Effector memory CD4-positive, alpha-beta T cell (primary cell): ENCODE data around the gene HSPA12B.

Experiments
- DNase-seq, 3 donors: peaks; one replicate each; pipeline ENCODE4 v3.0.0-alpha.2; 2020
- H3K27ac ChIP-seq: 2 replicates; pipeline ENCODE4 v1.7.0; 2013; ENCODE audit warnings: mild to moderate bottlenecking, low read length, moderate library complexity; ENCODE audit not compliant: insufficient read depth, poor library complexity, severe bottlenecking
- H3K27me3 ChIP-seq: replicated peaks from 2 replicates; pipeline ENCODE4 v1.7.0; 2013; ENCODE audit warnings: mild to moderate bottlenecking, low read length; ENCODE audit not compliant: insufficient read depth, control insufficient read depth, poor library complexity, severe bottlenecking
- H3K36me3 ChIP-seq: 2 replicates; pipeline ENCODE4 v1.7.0; 2013; ENCODE audit warnings: mild to moderate bottlenecking, low read length, moderate library complexity; ENCODE audit not compliant: control insufficient read depth, insufficient read depth
- H3K4me1 ChIP-seq: 2 replicates; pipeline ENCODE4 v1.7.0; 2013; ENCODE audit warnings: low read length, mild to moderate bottlenecking; ENCODE audit not compliant: control insufficient read depth, insufficient read depth, poor library complexity, severe bottlenecking
- H3K4me3 ChIP-seq: 2 replicates; pipeline ENCODE4 v1.7.0; 2013; ENCODE audit warnings: low read length, low read depth, mild to moderate bottlenecking; ENCODE audit not compliant: insufficient read depth, poor library complexity, severe bottlenecking
- H3K9me3 ChIP-seq: 2 replicates; pipeline ENCODE4 v1.7.0; 2013; ENCODE audit warnings: mild to moderate bottlenecking, low read length, moderate library complexity; ENCODE audit not compliant: control insufficient read depth

HSPA12B gene

DNA sequence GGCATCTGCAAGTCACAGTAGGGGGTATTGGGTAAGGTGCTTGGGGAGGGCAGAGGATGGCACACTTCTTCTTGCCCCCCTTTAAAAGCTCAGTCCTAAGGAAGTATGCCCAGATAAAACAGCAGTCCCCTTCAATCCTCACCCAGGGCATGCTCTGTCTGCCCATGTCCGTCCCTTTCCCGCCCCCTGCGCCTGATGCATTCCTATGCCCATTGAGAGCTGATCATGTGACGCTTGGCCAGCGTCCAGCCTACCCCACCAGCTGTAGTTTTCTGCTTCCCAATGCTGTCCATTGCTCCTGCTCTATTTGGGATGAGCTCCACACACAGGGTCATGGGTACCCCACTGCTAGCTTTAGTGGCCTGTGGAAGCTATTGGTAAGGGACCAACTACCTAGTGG, 28.4 kb upstream of the HSPA12B start:
- H3K4me1 ChIP-seq = no peaks in the 10 kb centered on the region

DNA sequence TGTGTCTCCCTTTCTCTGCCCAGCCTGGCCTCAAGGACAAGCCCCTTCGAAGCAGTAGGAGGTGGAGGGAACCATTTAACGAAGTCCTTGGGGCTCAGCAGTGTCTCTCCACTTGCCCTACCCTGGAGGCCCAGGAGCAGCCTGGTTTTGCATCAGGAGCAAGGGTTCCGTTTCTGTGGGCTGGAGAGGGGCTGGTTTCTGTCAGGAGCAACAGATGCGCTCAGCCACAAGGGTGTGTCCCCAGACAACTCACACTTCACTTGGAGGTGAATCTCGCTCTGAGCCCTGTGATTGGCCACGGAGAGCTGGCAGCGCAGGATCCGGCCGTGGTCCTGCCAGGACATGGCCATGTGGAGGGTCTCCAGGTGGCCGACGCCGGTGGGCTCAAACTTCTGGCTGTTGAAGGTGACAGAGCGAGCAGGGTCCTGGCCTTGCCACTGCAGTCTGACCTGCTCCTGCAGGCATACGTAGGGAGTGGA, 27.0 kb upstream of the HSPA12B start:
- H3K27me3 ChIP-seq = no peaks in the 10 kb centered on the region
- DNase-seq = no peak
- no peak overlapping the region for H3K4me3 ChIP-seq
- H3K27ac ChIP-seq = no peak overlapping the region
- H3K4me1 ChIP-seq = no peaks in the 10 kb centered on the region
- no peaks in the 10 kb centered on the region for H3K9me3 ChIP-seq
- H3K36me3 ChIP-seq = no peaks in the 10 kb centered on the region

More for the DNA sequence above, 28.4 kb upstream of the HSPA12B start:
- no peaks in the 10 kb centered on the region for H3K27me3 ChIP-seq
- no peak overlapping the region for H3K4me3 ChIP-seq
- H3K9me3 ChIP-seq = no peaks in the 10 kb centered on the region
- no peak for DNase-seq
- no peaks in the 10 kb centered on the region for H3K36me3 ChIP-seq
- H3K27ac ChIP-seq = no peak overlapping the region

DNA sequence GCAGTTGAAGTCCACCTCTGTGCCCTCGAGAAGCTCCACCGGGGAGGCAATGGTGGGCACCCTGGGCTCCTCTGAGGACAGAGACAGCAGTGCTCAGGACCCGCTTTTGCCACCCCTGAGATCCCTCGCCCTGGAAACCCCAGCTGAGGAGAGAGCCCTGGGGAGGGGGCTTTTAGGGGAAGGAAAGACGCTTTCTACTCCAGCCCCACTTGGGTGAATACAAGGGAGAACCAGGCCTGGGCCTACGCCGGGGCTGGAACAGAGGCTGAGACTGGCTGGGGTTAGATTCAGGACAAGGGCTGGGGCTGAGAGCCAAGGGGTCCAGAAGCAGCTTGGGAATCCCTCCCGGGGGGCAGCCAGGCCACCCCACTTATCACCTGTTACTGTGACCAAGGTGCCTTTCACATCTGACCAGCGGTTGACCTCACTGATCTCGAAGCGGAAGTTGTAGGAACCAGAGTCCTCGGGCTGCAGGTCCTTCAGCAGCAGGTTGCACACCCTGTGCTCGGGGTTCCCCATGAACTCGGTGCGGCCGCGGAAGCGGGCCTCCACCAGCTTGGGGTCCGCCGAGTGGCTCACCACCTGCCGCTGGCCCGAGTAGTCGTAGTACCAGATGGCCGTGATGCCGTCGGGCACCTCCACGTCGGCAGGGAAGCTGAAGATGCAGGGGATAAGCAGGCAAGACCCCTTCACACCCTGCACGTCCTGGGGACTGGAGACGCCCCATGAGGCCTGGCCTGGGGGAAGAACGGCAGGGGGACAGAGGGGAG, 26.3 kb upstream of the HSPA12B start:
- DNase-seq = no peak
- Histone ChIP-seq H3K4me1 (no peaks in the 10 kb centered on the region), H3K9me3 (no peaks in the 10 kb centered on the region), H3K27me3 (no peaks in the 10 kb centered on the region), H3K27ac (no peak overlapping the region), H3K36me3 (no peaks in the 10 kb centered on the region), H3K4me3 (no peak overlapping the region)

DNA sequence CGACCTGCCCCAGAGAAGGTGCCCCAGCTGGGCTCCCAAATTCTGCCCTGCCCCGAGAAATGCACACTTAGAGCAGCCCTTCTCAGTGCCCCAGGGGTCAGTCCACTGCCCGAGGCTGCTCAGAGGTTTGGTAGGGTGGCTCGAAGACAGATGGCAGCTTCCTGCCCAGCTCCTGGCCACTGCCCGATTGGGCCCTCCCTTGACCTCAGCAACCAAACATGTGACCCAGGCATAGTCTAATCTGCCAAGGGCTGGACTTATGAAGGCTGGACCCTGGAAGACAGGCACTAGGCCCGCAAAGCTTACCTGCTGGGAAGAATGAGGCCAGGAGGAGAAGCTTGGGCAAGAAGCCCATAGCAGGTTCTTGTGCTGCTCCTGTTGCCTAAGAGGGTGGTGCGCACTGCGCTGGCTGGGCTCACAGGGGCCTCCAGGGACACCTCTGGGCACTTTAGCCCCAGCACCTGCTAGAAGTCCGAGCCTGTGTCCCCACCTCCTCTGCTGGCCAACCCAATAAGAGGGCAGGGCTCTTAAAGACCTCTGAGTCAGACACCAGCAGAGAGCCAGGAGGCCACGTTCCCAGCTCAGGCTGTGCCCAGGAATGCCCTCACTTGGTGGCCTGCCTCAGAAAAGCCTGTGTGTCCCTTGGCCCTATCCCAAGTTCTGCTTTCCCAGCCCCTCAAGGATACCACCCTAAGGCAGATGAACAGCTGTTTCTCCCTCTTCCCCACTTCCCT, 25.5 kb upstream of the HSPA12B start:
- no peaks in the 10 kb centered on the region for H3K27me3 ChIP-seq
- no peaks in the 10 kb centered on the region for H3K4me1 ChIP-seq
- no peaks in the 10 kb centered on the region for H3K36me3 ChIP-seq
- no peak for DNase-seq
- H3K27ac ChIP-seq = no peak overlapping the region
- H3K4me3 ChIP-seq = no peak overlapping the region
- no peaks in the 10 kb centered on the region for H3K9me3 ChIP-seq

DNA sequence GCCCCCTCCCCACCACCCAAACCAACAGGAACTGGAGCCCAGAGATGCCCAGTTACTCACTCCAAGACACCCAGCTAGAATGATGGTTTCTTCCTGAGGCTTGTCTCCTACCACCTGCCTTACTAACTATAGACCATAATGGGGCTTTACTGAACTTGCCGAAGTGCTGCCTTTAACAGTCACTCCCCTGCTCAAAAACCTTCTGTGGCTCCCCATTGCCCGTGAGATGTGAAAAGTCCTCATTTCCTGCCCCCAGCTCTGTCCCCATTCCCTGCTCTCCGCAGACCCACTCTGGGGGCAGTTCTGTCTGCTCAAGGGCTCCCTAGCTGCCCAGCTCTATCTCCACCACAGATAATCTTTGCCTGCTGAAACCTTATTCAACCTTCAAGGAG, 25.0 kb upstream of the HSPA12B start:
- Histone ChIP-seq H3K27ac (no peak overlapping the region), H3K27me3 (no peaks in the 10 kb centered on the region), H3K4me3 (no peak overlapping the region), H3K4me1 (no peaks in the 10 kb centered on the region), H3K9me3 (no peaks in the 10 kb centered on the region), H3K36me3 (no peaks in the 10 kb centered on the region)
- no peak for DNase-seq

DNA sequence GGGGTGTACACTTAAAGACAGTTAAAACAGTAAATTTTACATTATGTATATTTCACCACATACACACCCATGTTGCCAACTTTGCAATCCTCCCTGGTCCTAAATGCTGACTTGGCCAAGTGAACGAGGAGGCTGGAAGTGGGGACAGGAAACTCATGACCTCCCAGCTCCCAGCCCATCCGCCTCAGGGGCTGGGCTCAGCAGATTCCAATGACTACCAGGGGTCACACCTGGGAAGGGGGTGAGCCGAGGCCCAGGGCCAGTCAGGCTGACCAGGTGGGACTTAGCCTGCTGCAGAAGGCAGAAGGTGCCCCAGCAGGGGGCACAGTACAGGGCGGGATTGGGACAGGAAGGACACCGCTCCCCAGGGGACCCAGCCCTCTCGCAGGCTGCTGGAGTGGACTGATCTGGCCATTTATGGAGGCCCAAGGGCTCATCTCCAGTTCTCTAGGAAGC, 22.4 kb upstream of the HSPA12B start:
- no peak for DNase-seq
- H3K9me3 ChIP-seq = no peaks in the 10 kb centered on the region
- no peaks in the 10 kb centered on the region for H3K36me3 ChIP-seq
- no peak overlapping the region for H3K27ac ChIP-seq
- no peaks in the 10 kb centered on the region for H3K27me3 ChIP-seq
- no peak overlapping the region for H3K4me3 ChIP-seq
- no peaks in the 10 kb centered on the region for H3K4me1 ChIP-seq

DNA sequence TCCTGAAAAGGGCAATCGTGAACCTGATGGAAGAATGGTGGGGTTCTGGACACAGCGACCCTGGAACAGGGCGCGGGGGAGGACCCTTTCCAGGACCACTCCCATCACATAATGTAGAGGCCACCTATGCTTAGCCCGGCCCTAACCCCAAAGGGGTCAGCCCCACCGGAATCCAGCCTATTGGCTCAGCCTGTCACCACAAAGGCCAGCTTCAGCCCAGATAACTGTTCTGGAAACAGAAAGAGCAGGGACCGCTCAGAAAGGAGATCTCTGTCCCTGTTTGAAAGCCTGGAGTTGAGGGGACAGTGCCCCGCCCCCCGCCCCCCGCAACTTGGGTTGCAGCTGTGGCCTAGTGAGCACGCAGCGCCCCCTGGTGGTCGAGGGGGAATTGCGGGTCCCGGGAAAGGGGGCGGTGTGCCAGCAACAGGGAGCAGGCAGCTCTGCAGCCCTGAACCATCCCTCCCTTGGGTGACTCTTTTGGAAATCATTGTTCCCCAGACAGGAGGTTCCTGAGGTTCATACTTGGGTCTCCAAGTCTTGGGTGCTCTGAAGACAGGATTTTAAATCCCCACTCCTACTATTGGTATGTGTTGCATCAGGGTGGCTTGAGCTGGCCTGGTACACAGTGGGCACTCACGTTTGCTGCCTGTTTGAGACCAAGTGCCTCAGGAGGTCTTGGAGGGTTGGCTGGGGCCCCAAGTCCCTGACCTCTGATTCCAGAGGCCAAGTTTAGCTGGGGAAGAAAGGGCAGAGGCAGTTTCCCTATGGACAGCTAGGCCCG, 21.6 kb upstream of the HSPA12B start:
- Histone ChIP-seq H3K9me3 (no peaks in the 10 kb centered on the region), H3K4me3 (no peak overlapping the region), H3K27ac (no peak overlapping the region), H3K4me1 (no peaks in the 10 kb centered on the region), H3K27me3 (no peaks in the 10 kb centered on the region), H3K36me3 (no peaks in the 10 kb centered on the region)
- DNase-seq = peak; percentile 46 to 64 (median 60)

DNA sequence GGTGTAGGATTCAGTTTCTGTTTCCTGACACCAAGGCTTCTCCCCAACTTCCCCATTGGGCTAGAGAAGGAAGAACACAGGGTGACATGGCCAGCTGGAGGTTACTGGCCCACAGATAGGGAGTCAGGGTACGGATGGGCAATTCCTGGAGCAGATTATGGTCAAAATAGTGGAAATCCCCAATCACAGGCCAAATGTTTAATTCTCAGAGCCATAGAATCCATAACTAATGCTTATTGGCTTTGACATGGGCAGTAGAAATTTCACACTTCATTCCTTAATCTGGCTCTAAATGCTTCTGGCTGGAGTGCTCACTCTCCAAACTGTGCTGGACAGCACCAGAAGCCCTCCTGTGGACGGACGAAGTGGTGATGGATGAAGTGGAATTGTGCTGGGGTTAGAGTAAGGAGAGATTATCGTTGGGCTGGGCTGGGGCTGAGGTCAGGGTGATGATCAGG, 21.0 kb upstream of the HSPA12B start:
- no peak for DNase-seq
- Histone ChIP-seq H3K9me3 (no peaks in the 10 kb centered on the region), H3K4me1 (no peaks in the 10 kb centered on the region), H3K36me3 (no peaks in the 10 kb centered on the region), H3K4me3 (no peak overlapping the region), H3K27me3 (no peaks in the 10 kb centered on the region), H3K27ac (no peak overlapping the region)

DNA sequence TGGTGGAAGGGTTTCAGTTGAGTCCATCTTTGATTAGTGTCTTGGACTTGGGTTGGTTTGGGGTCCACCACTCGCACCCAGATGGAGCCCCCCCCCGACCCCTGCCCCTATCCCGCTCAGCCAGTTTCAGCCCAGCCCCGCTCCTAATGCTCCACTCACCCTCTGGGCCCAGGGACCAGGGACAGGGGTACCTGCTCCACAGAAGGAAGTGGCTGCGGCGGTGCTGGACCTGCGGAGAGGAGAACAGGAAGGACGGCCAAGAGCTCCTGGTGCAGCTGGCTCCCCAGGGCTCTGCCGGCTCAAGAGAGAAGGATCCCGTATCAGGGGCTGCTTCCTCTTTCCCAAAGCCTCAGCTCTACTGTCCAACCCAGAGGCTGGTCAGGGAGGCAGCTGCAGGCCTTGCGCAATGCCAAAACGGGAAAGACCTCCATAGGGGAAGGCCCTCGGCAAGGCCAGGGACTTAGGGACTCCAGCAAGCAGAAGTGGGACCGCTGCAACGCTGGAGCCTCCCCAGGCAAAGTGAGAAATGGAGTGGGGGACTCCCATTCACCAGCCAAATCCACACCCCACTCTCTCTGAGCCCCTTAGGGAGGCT, 20.1 kb upstream of the HSPA12B start, which contains the start of gene SIGLEC1:
SIGLEC1 (minus strand) TSS at position 322 of the 595 bp plus-strand sequence. CDS start 5,472 bp downstream, outside the sequence.
- no peak within 1 kb of the TSS for H3K27ac ChIP-seq
- H3K27me3 ChIP-seq = no peaks in the 10 kb centered on the region
- no peaks in the 10 kb centered on the region for H3K4me1 ChIP-seq
- DNase-seq = no peak
- no peaks in the 10 kb centered on the region for H3K36me3 ChIP-seq
- no peak within 1 kb of the TSS for H3K4me3 ChIP-seq
- no peaks in the 10 kb centered on the region for H3K9me3 ChIP-seq
